Left ventricle myocardium superior (tissue), 1 donor: ENCODE results near the gene NFATC1. TPM values are rescaled to one million over a fixed set of nuclear protein-coding genes. Genes with fewer than 3 reads are reported as not detected.
A peak's percentile ranks its signal among the peaks of the same experiment; 100 is the strongest.

Experiments
- ATAC-seq: fragments of 200-7000 bp; cut with Tn5 transposase; one replicate; pipeline ENCODE4 v1.9.1; 2020; ENCODE audit warnings: mild to moderate bottlenecking, moderate library complexity
- DNase-seq: peaks from one replicate; pipeline ENCODE4 v3.0.0-alpha.2; 2020
- intact Hi-C: fragments of 100-400 bp; cut with micrococcal nuclease; formaldehyde crosslinking; loops from one replicate; pipeline ENCODE4 v1.11.0; 2022
- total RNA-seq: library from RNA; stranded (reverse); fragmentation: NEBNext Ultra II Directional; extraction: Animal tissue kit (Norgen Biotek cat#: 25700); gene quantifications from one replicate; pipeline ENCODE4 v1.2.1, GENCODE V29; 2021
- donor health status: DM: no; HTN: yes; CAD: no; lungs with severe emphysema.

Gene NFATC1
- total RNA-seq, 1 donor from 2014 or later, result 18.7 TPM

- DNase-seq, result peak; percentile 68
- peak; percentile 37 for ATAC-seq
- intact Hi-C loops, result no loop called here
Observed at GRCh38 chr18:79577451-79578395, 182.0 kb downstream of the NFATC1 start.

DNA sequence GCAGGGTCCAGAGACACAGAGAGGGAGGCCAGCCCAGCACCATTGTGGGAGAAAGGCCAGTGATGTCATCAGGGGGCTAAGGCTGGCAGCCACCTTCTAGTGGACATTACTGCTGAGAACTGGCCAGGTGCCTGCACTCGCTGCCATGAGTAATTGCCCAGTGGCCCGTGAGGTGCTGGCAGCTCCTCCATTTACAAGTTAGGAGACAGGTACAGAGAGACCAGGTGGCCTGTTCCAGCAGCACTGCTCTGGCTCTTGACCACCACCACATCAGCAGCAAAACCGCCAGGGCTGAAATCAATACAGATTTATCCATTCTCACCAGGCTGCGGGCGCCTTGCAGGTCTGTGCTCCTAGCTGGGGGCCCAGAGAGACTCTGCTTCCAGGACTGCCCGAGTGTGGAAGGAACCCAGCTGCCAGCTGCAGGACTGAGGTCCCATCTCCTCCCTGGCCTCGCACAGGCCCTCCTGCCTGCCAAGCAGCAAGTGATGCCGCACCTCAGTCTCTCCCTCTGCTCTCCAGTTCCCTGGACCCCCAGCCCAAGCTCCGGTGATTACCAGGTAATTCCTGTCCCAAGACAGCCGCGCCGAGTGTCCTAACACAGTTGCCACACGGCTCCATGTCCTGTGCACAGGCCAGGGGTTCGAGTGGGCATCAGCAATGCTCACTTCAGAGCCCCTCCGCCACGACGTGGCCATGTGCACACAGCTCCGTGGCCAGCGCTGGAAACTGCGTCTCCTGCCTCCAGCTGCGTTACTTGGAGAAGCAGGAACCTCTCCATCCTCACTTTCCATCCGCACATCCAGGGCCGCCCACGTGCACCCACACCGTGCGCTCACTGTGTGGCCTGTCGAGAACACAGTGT is 182.9 kb downstream of the NFATC1 start:
- intact Hi-C loops, result no loop called here
- peak; percentile 26 for DNase-seq
- no peak for ATAC-seq
